Forelimb muscle (tissue), 1 donor: Measurements from ENCODE around the gene KSR1. TPM values are rescaled to one million over a fixed set of nuclear protein-coding genes. Genes with fewer than 3 reads are reported as not detected.
"Not testable (repeated sequence)": the region's sequence is repeated elsewhere in the genome, so short reads cannot be mapped to it uniquely, and the experiment has no call there.

Source experiments
- DNase-seq: peaks from one replicate; pipeline ENCODE4 v3.0.0-alpha.2; 2013; ENCODE audit warnings: low read depth
- polyA plus RNA-seq: library from polyadenylated mRNA; unstranded; fragments of 120-200 nt; gene quantifications from one replicate; pipeline ENCODE4 v1.2.1, GENCODE V29; 2013; ENCODE audit not compliant: insufficient read length

Gene KSR1
- polyA plus RNA-seq: 104 TPM

DNA sequence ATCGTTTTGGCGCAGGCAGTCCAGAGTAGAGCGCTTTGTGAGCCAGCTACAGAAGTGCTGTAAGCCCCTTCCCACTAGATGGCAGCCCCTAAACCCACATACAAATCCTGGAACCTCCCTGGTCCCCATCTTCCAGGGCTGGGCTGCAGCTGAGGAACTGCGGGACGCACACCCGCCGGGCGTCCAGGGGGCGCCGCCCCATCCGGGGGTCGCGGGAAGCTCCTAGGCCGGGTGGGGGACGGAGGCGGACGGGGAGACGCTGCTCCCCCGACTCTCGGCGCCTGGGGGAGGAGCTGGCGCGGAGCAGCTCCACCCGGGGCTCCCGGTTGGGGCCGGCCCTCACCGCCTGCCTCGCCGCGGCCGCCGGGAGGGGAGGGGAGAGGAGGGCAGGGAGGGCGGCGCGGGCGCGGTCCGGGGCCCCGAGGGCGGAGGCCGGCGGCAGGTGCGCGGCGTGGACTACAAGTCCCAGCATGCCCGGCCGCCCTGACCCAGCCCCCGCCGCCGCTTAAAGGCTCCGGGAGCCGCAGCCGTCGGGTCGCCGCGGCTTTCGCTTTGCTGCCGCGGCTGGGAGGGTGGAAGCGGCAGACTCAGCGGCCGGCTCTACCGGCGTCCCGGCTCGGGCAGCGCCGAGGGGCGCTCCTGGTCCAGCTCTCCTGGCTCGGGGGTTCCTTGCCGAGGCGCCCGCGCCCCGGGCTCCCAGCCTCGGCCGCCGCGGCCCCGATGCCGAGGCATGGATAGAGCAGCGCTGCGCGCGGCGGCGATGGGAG lies at the start of gene KSR1:
TSS of gene KSR1 (plus strand) at position 535 of the 767 bp plus-strand sequence. CDS start at position 731, 196 bp downstream.
- peak; percentile 67 for DNase-seq

DNA sequence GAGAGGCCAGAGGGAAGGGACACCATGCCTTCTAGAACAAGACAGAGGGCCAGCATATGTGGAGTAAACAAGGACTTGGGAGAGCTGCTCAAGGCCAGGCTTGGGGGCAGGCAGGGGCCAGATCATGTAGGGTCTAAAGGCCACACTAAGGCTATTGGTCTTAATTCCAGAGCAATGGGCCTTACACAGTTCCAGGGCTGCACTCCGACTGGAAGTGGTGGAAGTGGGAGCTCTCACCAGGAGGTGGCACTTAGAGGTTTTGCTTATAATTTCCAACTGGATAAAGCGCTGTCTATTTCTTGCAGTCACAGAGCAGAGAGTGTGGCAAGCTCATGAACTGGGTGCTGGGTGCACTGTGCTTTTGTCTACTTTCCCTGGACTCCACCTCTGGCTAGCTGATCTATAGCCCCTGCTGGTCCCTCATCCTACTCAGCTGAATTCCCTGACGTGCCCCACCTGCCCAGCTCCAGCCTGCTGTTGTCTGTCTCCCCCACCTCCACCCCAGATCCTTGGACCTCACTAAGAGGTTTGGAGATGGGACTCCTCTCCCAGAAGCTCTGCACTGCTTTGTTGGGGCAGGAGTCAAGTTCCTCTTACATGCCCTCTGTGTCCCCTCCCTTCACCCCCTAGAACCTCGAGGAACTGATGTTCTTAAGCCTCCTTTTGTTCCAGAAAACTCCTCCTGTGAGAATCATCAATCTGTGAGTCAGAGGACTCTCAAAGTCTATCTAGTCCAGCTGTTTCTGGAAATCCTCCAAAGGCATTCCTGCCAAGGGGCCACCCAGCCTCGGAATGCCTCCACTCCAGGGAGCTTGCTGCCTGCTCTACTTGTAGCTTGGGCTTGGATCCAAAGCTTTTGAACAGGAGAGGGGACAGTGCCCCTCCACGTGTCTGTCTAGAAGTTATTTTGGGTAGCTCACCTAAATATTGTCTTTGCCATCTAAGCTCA lies 48.1 kb upstream of the KSR1 start:
- no peak for DNase-seq

DNA sequence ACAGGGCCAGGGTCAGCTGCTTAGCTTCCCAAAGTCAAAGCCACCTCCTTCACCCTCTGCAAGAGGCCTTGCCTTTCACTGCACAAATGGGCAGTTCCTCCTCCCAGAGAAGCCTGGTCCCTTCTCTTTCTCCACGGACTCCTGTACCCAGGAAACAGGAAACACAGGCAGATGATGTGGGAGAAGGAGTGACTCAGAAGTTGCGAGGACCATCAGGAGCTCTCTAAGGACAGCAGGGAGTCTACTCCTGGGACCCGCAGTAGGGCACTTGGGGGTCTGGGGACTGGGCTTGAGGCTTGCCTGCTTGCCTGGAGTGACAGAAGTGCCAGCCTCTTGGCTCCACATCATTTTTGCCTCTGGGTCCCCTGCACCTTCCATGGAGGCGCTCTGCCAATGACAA lies 47.4 kb upstream of the KSR1 start:
- DNase-seq: no peak

DNA sequence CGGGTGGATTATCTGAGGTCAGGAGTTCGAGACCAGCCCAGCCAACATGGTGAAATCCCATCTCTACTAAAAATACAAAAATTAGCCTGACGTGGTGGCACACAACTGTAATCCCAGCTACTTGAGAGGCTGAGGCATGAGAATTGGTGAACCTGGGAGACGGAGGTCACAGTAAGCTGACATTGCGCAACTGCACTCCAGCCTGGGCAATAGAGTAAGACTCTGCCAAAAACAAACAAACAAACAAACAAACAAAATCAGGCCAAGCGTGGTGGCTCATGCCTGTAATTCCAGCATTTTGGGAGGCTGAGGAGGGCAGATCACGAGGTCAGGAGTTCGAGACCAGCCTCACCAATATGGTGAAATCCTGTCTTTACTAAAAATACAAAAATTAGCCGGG lies 44.1 kb upstream of the KSR1 start:
- not testable (repeated sequence) for DNase-seq

DNA sequence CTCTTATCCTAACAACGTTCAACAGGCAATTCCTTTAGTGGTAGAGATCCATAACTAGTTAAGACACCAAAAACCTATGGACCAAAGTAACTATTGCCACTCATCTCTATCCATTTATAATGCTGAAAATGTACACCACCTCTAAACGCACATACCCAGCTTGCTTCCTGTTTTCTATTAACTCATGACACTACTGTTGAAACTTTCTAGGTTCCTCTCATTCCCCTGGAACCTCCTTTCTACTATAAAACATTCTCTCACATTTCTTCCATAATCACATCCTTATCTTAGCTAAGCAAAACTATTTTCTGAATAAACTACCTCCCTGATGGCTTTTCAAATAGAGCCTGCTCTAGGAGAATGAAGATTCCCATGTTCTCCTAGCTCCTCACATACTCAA lies 42.9 kb upstream of the KSR1 start:
- DNase-seq: no peak

DNA sequence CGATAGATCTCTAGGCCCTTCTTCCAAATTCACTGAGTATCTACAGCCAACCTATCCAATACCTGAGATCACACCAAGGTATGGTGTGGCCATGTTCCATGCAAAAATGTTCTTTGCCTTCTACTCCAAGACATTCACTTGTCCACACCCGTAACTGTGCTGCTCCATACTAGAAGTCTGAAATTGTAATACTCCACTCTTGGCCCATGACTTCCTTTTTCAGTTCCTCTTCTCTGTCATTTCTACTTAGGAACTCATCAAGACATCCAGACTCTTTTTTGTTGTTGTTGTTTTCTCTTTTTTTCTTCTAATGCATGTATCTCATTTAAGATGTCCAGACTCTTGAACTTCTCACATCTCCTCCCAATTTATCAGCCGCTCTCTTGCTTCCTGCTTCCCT lies 42.5 kb upstream of the KSR1 start:
- DNase-seq: no peak

DNA sequence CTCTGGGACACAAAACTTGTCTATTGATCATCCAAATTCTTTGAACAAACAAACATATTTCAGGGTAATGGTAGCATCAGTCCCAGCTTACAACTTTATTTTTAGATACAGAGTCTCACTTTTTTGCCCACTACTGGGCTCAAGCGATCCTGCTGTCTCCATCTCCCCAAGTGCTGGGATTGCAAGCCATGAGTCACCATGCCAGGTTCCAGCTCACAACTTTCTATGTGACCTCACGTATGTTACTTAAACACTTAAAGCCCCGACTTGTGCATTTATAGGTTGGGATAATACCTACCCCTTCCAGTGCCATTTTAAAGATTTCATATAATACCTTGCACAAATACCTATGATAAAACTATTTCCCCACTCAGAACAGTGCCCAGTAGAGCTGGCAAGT lies 42.0 kb upstream of the KSR1 start:
- no peak for DNase-seq

DNA sequence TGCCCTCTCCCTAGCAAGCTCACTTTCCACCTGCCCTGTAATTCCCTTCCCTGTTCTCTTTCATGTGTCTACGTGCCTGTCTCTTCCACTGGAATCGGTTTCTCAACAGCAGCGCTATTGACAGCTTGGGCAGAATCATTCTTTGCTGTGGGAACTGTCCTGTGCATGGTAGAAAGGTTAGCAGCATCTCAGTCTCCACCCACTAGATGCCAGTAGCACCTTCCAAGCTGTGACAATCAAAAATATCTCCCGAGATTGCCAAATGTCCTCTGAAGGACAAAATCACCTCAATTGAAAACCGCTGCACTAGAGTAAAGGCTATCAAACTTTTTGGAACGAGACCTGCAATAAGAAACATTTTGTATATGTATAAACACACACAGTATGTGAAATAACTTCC lies 41.6 kb upstream of the KSR1 start:
- no peak for DNase-seq

DNA sequence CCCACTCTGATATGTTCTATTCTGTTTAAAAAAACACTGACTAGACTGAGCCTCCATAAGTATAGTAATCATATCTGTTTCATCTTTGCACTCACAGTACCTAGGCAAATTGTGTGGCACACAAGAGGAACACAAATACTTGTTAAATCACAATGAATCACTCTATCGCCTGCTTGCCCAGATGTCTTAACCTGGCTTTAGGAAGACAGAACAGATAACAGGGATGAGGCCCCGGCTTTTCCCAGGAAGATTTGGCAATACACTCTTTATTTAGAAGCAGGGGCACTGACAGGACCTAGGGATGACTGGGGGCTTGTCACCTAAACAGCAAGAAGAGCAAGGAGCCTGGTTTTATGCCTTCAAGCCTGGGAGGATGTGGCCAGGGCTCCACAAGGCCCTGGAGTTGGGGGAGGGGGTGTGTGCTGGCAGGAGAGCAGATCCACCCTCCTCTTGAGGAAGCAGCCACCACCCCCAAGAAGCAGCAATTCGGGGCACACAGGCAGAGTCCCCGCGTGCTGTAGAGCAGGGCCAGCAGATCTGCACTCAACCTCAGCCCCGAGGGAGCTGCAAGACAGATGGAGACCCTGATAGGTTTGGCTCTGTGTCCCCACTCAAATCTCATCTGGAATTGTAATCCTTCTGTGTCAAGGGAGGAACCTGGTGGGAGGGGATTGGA lies 41.0 kb upstream of the KSR1 start:
- DNase-seq: no peak

DNA sequence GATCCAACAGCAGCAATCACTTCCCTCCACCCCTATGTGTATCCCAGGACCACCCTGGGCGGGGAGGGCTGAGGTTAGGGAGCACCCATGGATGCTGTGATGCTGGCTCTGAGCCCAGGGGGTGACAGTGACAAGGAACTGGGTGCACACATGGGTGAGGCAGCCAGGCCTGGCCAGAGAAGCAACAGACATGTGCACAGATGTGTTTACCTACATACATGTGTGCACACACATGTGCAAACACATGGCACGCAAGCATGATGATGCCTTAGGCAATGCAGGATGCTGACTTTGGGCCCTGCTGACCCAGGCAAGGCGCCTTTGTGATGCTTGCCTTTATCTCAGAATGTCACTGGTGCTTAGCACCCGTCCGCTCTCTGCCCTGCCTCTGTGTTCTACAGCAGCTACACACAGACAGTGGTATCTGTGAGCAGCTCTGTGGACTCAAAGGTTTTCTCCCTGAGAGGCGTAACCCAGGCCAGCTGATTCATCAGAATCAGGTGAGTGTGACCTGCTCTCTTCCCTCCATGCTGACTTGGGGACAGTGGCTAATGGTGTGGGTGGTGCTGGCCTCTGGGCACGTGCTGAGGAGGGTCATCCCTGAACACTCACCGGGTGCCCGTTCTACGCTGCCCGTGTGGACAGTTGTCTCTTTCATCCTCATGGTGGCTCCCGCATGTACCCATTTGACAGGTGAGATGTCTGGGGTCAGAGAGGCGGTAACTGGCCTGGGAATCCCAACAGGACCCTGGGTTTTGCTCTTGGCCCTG lies 38.5 kb upstream of the KSR1 start:
- no peak for DNase-seq

DNA sequence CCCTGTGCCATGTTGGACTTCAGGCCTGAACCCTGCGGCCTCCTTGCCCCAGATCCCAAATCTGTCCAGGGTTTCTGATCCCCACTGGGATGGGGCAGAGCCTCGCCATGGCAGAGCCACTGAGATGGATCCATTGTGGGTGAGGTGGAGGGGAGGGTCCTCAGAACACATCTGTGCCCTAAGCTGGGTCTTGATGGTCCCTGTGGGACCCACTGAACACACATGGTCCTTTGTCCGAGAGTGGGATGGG lies 38.0 kb upstream of the KSR1 start:
- no peak for DNase-seq

DNA sequence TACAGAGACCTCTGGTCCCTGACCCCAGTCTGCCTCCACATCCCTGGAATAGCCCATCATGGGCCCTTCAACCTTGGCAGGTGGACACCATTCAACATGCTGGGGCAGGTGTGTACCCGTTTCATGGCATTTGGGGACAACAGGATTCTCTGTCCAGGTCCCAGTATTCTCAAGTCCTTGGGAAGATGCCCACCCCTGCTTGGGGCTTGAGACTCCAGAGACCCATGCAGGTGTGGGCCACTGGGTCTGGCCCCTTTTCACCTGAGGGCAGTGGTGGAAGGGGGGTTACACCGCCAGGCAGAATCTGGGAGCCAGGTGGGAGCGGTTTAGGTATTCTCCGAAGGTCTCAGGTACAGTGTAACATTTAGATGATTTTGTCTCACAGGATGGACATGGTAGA lies 37.1 kb upstream of the KSR1 start:
- DNase-seq: no peak

DNA sequence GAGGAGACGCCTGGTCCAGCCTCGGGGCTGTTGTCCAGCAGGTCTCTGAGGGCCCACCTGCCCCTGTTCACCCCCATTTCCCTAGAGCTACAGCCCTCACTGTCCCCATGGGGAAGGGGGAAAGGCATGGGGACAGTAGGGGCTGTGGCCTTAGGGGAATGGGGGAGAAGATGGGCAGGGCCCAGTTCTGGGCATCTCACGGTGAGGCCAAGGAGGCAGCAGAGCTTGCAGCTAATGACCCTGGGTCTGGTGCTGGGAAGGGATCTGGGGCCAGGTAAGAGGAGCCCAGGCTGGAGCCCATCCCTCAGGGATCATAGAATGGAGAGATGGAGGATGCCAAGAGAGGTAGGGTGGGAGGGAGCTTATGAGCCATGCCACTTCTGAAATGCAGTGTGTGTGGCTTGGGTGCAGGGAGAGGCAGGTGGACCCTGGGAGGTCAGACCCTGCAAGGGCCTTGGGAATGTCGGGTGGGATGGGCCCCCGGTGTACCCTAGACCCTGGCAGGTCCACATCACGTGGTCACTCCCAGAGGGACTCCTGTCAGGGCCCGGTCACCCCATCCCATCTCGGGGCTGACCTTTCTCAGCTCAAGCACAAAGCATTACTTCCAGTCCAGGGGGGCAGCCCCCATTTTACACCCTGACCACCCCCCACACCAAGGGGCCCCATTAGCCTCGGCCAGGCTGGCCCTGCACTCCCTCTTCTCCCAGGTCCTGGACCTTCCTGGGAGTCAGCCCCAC lies 35.9 kb upstream of the KSR1 start:
- no peak for DNase-seq

DNA sequence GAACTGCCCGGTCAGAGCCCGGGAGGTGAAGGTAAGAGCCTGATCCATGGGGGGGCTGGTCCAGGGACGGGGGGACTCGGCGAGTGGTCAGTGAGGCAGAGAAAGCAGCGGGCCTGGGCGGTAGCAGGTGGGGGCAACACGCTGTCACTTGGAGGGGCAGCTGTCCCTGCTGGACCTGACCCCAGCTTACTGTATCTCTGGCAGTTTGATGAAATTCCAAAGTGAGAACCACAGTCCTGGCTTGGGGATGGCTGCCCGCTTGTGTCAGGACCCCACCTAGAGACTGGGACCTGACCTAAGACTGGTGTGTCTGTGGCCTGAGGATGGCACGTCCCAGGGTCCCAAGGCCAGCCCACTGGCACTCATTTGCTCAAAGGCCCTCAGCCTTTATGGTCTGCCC lies 35.1 kb upstream of the KSR1 start:
- DNase-seq: no peak

DNA sequence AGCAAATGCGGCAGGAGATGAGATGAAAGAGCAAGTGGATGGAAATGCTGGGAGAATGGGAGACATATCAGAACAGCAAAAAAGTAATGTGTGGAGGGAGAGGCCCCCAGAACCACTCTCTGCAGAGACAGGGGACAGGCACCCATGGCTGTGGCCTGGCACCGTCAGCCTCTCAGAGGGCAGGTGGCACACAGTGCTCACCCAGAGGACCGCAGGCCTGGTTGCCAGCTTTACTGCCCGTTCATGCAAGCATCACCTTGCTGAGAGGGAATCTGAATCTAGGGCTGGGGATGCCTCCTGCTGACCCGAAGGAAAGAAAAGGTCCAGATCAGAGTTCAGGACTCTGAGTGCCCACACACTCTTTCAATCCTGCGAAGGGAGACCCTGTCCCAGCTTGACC lies 34.6 kb upstream of the KSR1 start:
- DNase-seq: not testable (repeated sequence)

DNA sequence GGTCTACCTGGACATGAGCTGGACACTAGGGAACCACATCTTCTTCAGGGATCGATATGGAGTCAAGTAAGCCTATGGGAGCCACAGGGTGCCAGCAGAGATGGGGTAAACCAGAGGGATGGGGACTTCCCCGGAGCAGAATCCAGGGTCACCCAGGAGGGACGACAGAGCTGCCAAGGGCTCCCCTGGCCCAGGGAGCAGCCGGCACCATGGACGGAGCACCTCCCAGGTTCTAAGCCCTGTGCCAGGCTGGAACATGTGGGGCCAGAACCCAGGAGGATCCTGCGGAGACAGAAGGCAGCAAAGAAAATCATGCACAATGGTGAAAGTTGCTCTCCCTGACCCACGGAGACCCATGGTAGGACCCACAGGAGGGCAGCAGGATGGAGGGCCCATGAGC lies 33.6 kb upstream of the KSR1 start:
- no peak for DNase-seq

DNA sequence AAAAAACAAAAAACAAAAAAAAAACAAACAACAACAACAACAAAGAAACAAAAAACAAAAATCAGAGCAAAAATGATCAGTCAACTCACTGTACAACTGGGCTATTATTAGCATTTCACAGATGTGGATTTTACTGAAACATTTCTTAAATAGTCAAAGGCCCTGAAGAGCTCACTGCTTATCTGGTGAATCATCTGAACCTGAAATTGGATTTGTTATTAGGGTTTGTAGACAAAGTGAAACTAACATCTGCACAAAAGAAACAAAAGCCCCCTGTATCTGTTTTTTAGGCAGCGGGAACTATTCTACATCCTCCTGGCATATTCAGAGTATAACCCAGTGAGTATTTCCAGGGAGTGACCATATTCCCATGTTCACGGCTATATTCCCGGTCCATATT lies 32.6 kb upstream of the KSR1 start:
- DNase-seq: no peak

DNA sequence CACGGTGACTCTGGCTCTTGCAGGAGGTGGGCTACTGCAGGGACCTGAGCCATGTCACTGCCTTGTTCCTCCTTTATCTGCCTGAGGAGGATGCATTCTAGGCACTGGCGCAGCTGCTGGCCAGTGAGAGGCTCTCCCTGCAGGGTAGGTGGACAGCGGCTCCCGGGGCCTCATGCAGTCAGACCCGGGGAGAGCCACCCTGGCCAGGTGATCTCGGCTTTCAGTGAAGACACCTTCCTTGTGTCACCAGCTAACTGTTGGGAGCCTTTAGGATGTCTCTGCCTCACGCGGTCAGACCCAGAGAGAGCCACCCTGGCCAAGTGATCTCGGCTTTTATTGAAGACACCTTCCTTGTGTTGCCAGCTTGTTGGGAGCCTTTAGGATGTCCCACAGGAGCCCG lies 31.7 kb upstream of the KSR1 start:
- DNase-seq: no peak

DNA sequence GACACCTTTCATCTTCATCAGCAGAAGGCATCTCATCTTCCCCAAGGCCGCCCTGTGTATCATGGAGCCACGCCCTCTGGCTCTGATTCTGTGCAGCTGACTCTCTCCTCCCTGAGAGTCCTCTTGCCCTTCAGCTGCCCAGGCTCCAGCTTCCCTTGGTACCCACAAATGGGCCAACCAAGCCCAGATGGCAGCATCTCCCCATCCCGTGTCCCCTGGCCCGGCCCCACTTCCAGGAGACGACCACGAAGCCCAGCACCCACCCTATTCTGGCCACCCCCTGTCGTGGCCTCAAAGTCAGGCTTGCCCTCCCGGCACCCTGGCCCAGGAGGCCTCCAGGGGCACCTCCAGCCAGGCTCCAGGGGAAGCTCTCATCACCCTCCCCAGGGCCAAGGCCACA lies 31.3 kb upstream of the KSR1 start:
- no peak for DNase-seq

DNA sequence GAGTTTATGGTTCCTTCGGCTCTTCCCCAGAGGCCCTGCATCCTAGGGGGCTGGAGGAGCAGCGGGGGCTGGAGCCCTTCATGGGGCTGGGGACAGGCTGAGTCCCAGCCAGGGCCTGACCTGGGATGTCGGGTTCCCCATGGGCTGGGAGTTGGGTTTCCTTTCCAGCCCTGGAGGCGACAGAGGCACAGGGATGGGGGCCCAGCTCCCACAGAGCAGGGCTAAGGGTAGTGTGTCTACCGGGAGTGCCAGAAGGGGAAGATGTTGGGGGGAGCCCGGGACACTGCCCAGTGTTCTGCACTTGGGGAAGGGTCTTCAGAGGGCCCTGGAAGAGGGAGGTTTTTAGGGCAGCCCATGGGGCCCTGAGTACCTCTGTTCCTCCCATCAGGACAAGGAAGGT lies 30.7 kb upstream of the KSR1 start:
- DNase-seq: not testable (repeated sequence)

DNA sequence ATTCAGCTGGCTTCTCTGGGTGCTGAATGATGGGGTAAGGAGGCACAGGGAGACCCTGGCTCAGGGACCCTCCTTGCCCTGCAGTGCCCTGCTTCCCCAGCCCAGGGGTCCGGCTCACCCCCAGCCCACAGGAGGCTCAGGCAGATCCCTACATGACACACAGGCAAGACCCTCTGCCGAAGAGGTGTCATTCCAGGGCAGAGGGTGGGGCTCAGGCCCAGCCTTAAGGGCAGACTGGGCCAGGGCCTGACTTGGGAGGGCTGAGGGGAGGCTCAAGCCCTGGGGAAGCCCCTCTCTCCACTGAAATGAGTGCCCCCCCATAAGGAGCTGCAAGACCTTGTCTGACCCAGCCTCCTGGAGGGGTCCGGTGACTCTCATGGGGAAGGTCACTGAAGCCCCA lies 30.3 kb upstream of the KSR1 start:
- no peak for DNase-seq
